ENCODE measurements around the gene CRAMP1. TPM values are rescaled to one million over a fixed set of nuclear protein-coding genes. Genes with fewer than 3 reads are reported as not detected.

CRAMP1 gene
- total and polyA plus RNA-seq, 2 of the 8 experiments (the other 6 are each of a cell fraction or from before 2014, with no cell fraction given) = 19.2 to 23.2 TPM

- Histone ChIP-seq H3K23ac (ENCODE audit: insufficient read length) (no peak overlapping the region), H2AK5ac (ENCODE audit: low read depth, low read length) (no peak overlapping the region), H2BK120ac (replicated peaks; ENCODE audit: low read depth, low read length) (no peak overlapping the region), H3K4me2 (ENCODE audit: insufficient read depth in 1 of 2, low read depth in 2 of 2, low read length in 2 of 2) (no peak overlapping the region), H2BK15ac (ENCODE audit: low read length) (no peak overlapping the region), H3K27ac (ENCODE audit: low read depth, low read length) (no peak overlapping the region), H3K79me2 (ENCODE audit: control insufficient read depth in 1 of 2, insufficient read depth in 2 of 2, low read length in 2 of 2) (no peaks in the 10 kb centered on the region), H2BK5ac (ENCODE audit: low read depth, low read length) (no peak overlapping the region), H3K9me3 (ENCODE audit: insufficient read depth in 2 of 2, low read depth in 1 of 2, low read length in 1 of 2) (no peaks in the 10 kb centered on the region), H3K23me2 (ENCODE audit: low read depth, low read length) (no peaks in the 10 kb centered on the region), H3K27me3 (replicated peaks in 1 of 4; ENCODE audit: control insufficient read depth in 3 of 4, extremely low read depth in 1 of 4, insufficient read depth in 3 of 4, low read length in 3 of 4) (no peaks in the 10 kb centered on the region; a peak in 1 of 7 replicates), H3K18ac (ENCODE audit: extremely low read depth, low read length) (no peak overlapping the region), H2BK12ac (ENCODE audit: low read depth, low read length) (no peak overlapping the region), H3K36me3 (ENCODE audit: control insufficient read depth in 2 of 4, insufficient read depth in 4 of 4, low read length in 3 of 4) (peaks cover 26 to 81% (median 68%) of the 10 kb centered on the region in 4 experiments), H4K5ac (ENCODE audit: insufficient read length, low read depth, low read length) (no peak overlapping the region), H4K8ac (ENCODE audit: extremely low read depth, insufficient read depth, low read length) (no peak overlapping the region), H2AFZ (ENCODE audit: low read length) (no peak overlapping the region), H4K91ac (replicated peaks; ENCODE audit: insufficient read length, low read length) (no peak overlapping the region), H3K4ac (replicated peaks; ENCODE audit: insufficient read length, low read depth, low read length) (no peak overlapping the region), H3K4me1 (replicated peaks in 1 of 4; ENCODE audit: control insufficient read depth in 3 of 4, insufficient read depth in 4 of 4, low read length in 3 of 4) (no peaks in the 10 kb centered on the region), H3K56ac (replicated peaks; ENCODE audit: insufficient read length, low read depth, low read length) (no peak overlapping the region), H4K20me1 (replicated peaks in 1 of 2; ENCODE audit: control insufficient read depth in 1 of 2, insufficient read depth in 2 of 2, low read length in 2 of 2) (peaks cover 3 to 5% of the 10 kb centered on the region in 2 experiments), H3K79me1 (ENCODE audit: low read depth, low read length) (no peaks in the 10 kb centered on the region; the same call in 1 of the 2 replicates), H3K4me3 (ENCODE audit: extremely low read depth in 1 of 4, insufficient read depth in 2 of 4, low read depth in 3 of 4, low read length in 4 of 4) (no peak overlapping the region), H2BK20ac (ENCODE audit: low read length) (no peak overlapping the region), H3K14ac (ENCODE audit: insufficient read length) (no peak overlapping the region), H3K9ac (replicated peaks in 1 of 4; ENCODE audit: extremely low read depth in 1 of 4, low read depth in 3 of 4, low read length in 3 of 4) (no peak overlapping the region)
- 91% methylated on average over 14 of the region's 14 CpGs; no CpG with 5 or more reads in 1 of the 2 experiments for WGBS, 2 experiments (ENCODE audit: extremely low coverage in 1 of 2, insufficient coverage in 1 of 2, insufficient read length in 1 of 2, insufficient replicate concordance in 2 of 2, low coverage in 1 of 2, low lambda C conversion rate in 2 of 2, missing lambda C conversion rate in 1 of 2)
- FAIRE-seq (no peak), DNase-seq (ENCODE audit: low read depth in 1 of 2, low spot score in 2 of 2) (no peak)
- POLR2A ChIA-PET (ENCODE audit: partially characterized antibody) = interaction anchor here (1.6 kb wide), 1 partner anchor 12 kb away, joined by 4 read pairs; no protein-coding TSS in a partner anchor
- CTCF ChIA-PET (ENCODE audit: partially characterized antibody) = interaction anchor here (0.5 to 1.5 kb wide), 2 partner anchors 19 to 60 kb away, joined by 3 to 4 read pairs; no protein-coding TSS in a partner anchor
- TF ChIP-seq JUN (IDR thresholded peaks at IDR 0.05; ENCODE audit: low read depth, low read length) (no peak), RFX5 (IDR thresholded peaks at IDR 0.05; ENCODE audit: borderline replicate concordance, low read depth, low read length) (no peak), E2F6 (IDR thresholded peaks at IDR 0.05) (no peak), SIRT6 (IDR thresholded peaks at IDR 0.05; ENCODE audit: low read length) (no peak), SAP30 (IDR thresholded peaks at IDR 0.05; ENCODE audit: insufficient read depth, insufficient replicate concordance, low read length) (no peak)
These were observed 55.8 kb downstream of the CRAMP1 start for GRCh38 chr16:1667916-1668315.
